HepG2 (cell line): ENCODE measurements around the gene TFEB. TPM values are rescaled to one million over a fixed set of nuclear protein-coding genes. Genes with fewer than 3 reads are reported as not detected.

Experiments used
- ARHGAP35 ChIP-seq: sonication (generic); formaldehyde crosslinking; IDR thresholded peaks from 2 replicates; pipeline ENCODE4 v1.9.0; 2022; ENCODE audit warnings: mild to moderate bottlenecking, inconsistent platforms, moderate library complexity, missing genetic modification reagents, borderline replicate concordance
- ARID4A ChIP-seq: sonication (generic); formaldehyde crosslinking; IDR thresholded peaks from 2 replicates; pipeline ENCODE4 v1.5.0; 2020; ENCODE audit warnings: mild to moderate bottlenecking, missing genetic modification reagents, borderline replicate concordance
- E2F1 ChIP-seq: sonication (generic); formaldehyde crosslinking; IDR thresholded peaks from 2 replicates; pipeline ENCODE4 v1.5.0; 2020; ENCODE audit warnings: missing genetic modification reagents
- ELF3 ChIP-seq: IDR thresholded peaks from 2 replicates; pipeline ENCODE4 v1.6.1; 2016; ENCODE audit warnings: missing genetic modification reagents, missing compliant biosample characterization
- ONECUT2 ChIP-seq: sonication (generic); formaldehyde crosslinking; IDR thresholded peaks from 2 replicates; pipeline ENCODE4 v1.4.0; 2020; ENCODE audit warnings: missing genetic modification reagents
- PLRG1 ChIP-seq: fragments of 450-650 bp; conservative IDR thresholded peaks from 2 replicates; pipeline ENCODE4 v1.6.1; 2016
- REST ChIP-seq, 2 experiments: IDR thresholded peaks; 2 replicates each; pipeline ENCODE4 v1.6.1; 2011 to 2012; ENCODE audit warnings: low read length in 2 of 2, borderline replicate concordance in 1 of 2, low read depth in 1 of 2, mild to moderate bottlenecking in 1 of 2, moderate library complexity in 1 of 2
- SETDB1 ChIP-seq: sonication (generic); formaldehyde crosslinking; IDR thresholded peaks from 2 replicates; pipeline ENCODE4 v1.5.1; 2020; ENCODE audit warnings: missing genetic modification reagents, mild to moderate bottlenecking, borderline replicate concordance
- YEATS4 ChIP-seq: sonication (generic); formaldehyde crosslinking; IDR thresholded peaks from 2 replicates; pipeline ENCODE4 v1.4.0; 2020; ENCODE audit warnings: missing genetic modification reagents, borderline replicate concordance
- ZMYM2 ChIP-seq: sonication (generic); formaldehyde crosslinking; IDR thresholded peaks from 2 replicates; pipeline ENCODE4 v1.8.0; 2022; ENCODE audit warnings: mild to moderate bottlenecking, missing genetic modification reagents
- ZNF276 ChIP-seq: sonication (generic); formaldehyde crosslinking; IDR thresholded peaks from 2 replicates; pipeline ENCODE4 v1.4.0; 2020; ENCODE audit warnings: mild to moderate bottlenecking, low read depth, missing genetic modification reagents
- ZNF446 ChIP-seq: sonication (generic); formaldehyde crosslinking; IDR thresholded peaks from 2 replicates; pipeline ENCODE4 v1.5.0; 2020; ENCODE audit warnings: mild to moderate bottlenecking, missing genetic modification reagents
- ZNF512B ChIP-seq: sonication (generic); formaldehyde crosslinking; IDR thresholded peaks from 2 replicates; pipeline ENCODE4 v1.5.1; 2020; ENCODE audit warnings: missing genetic modification reagents, mild to moderate bottlenecking, borderline replicate concordance
- ZNF660 ChIP-seq: sonication (generic); formaldehyde crosslinking; IDR thresholded peaks from 2 replicates; pipeline ENCODE4 v1.5.1; 2020; ENCODE audit warnings: mild to moderate bottlenecking, low read depth, missing genetic modification reagents, borderline replicate concordance
- ZNF883 ChIP-seq: sonication (generic); formaldehyde crosslinking; IDR thresholded peaks from 2 replicates; pipeline ENCODE4 v1.5.1; 2020; ENCODE audit warnings: mild to moderate bottlenecking, missing genetic modification reagents; ENCODE audit errors: not compliant biosample characterization
- polyA plus RNA-seq, 8 experiments: library from polyadenylated mRNA; depleted of rRNA in 3 of 8; stranded (reverse) in 7 of 8; unstranded in 1 of 8; fragments of >200 nt; fragmentation: Illumina TruSeq in 4 of 8; extraction: Trizol in 4 of 8; gene quantifications; 2 replicates each; pipeline versions ENCODE4 v1.2.1 to v1.2.3, GENCODE V29; 2011 to 2016; ENCODE audit warnings: low read depth in 4 of 8, missing spikeins in 1 of 8, mixed read lengths in 1 of 8; ENCODE audit not compliant: insufficient read depth in 1 of 8
- total RNA-seq, 5 experiments: library from RNA; depleted of rRNA; stranded (reverse); fragments of >200 nt; fragmentation: Illumina TruSeq; extraction: Trizol; gene quantifications; 2 replicates each; pipeline ENCODE4 v1.2.3, GENCODE V29; 2016; ENCODE audit warnings: low read depth in 1 of 5

Gene TFEB
- total and polyA plus RNA-seq, 2 of the 13 experiments (the other 11 are each of a cell fraction or from before 2014, with no cell fraction given): 13.3 to 18.7 TPM

- no peak for TF ChIP-seq ZNF276 (CRISPR knock-in tag)
- TF ChIP-seq ZMYM2 (CRISPR knock-in tag): no peak
- no peak for TF ChIP-seq PLRG1
- TF ChIP-seq ONECUT2: no peak
- TF ChIP-seq ZNF660 (CRISPR knock-in tag): no peak
- no peak for TF ChIP-seq E2F1
- no peak for TF ChIP-seq SETDB1 (CRISPR knock-in tag)
- no peak for TF ChIP-seq YEATS4 (CRISPR knock-in tag)
- TF ChIP-seq REST (IDR thresholded peaks at IDR 0.05; ENCODE audit: borderline replicate concordance in 1 of 2, low read depth in 1 of 2, low read length in 2 of 2): no peak
- no peak for TF ChIP-seq ZNF446
- no peak for TF ChIP-seq ARHGAP35 (CRISPR knock-in tag)
- TF ChIP-seq ELF3 (CRISPR knock-in tag): peak; percentile 20; the same call in 1 of the 2 replicates
- no peak for TF ChIP-seq ZNF512B (CRISPR knock-in tag)
- TF ChIP-seq ZNF883: no peak
- no peak for TF ChIP-seq ARID4A (CRISPR knock-in tag)
These were observed 53.3 kb downstream of the TFEB start (continued) for GRCh38 chr6:41682056-41682477.
